ENCODE measurements around the gene ITM2B.

DNA sequence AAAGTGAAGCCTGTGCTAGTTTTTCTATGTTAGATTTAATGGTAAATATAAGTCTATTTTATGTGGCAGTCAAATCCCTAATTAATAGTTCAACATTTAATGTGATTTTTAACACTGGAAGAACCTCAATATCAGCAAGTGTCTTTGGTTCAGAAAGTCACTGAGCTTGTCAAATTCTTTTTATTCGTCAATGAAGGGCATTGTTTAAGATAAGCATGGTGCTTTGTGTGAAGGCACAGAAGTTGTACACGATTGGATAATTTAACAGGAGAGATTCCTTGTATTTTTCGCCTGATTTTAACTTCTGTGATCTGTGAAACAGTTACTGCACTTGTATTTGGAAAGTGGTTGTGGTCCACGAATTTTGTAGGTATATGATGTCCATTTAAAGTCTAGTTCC lies 40.3 kb downstream of the ITM2B start:
- TF ChIP-seq EZH2 (IDR thresholded peaks at IDR 0.05; ENCODE audit: insufficient read depth, poor library complexity, severe bottlenecking), result no peak
- TF ChIP-seq EZH2phosphoT487 (IDR thresholded peaks at IDR 0.05; ENCODE audit: insufficient read depth, low read depth), result no peak
